Thoracic aorta (tissue), 2 donors: ENCODE data around the gene FAM209B. TPM values are rescaled to one million over a fixed set of nuclear protein-coding genes. Genes with fewer than 3 reads are reported as not detected.
"Not testable (repeated sequence)": the region's sequence is repeated elsewhere in the genome, so short reads cannot be mapped to it uniquely, and the experiment has no call there.

Experiments used
- ATAC-seq: fragments of 150-250 bp; one replicate; pipeline ENCODE4 v1.8.0; 2017; ENCODE audit warnings: low read depth; ENCODE audit not compliant: insufficient number of reproducible peaks, low FRiP score
- DNase-seq: peaks from one replicate; pipeline ENCODE4 v3.0.0-alpha.2; 2020; ENCODE audit warnings: low spot score
- H3K27ac ChIP-seq, 2 donors: fragments of 200-600 bp; sonication (generic); 1 replicate in 1 of 2; 2 replicates in 1 of 2; pipeline ENCODE4 v1.5.1; 2016; ENCODE audit warnings: mild to moderate bottlenecking in 2 of 2, moderate library complexity in 2 of 2
- H3K27me3 ChIP-seq: fragments of 200-600 bp; sonication (generic); replicated peaks from 2 replicates; pipeline ENCODE4 v1.6.0; 2016; ENCODE audit warnings: mild to moderate bottlenecking; ENCODE audit not compliant: insufficient read depth
- H3K36me3 ChIP-seq: fragments of 200-600 bp; sonication (generic); one replicate; pipeline ENCODE4 v1.5.1; 2016
- H3K4me1 ChIP-seq, 2 donors: fragments of 200-600 bp; sonication (generic); 1 replicate in 1 of 2; 2 replicates in 1 of 2; pipeline versions ENCODE4 v1.5.1 to v1.6.0; 2016; ENCODE audit warnings: low read depth in 2 of 2, mild to moderate bottlenecking in 1 of 2; ENCODE audit not compliant: control insufficient read depth in 1 of 2
- H3K4me3 ChIP-seq: fragments of 200-600 bp; sonication (generic); 2 replicates; pipeline ENCODE4 v1.5.1; 2016; ENCODE audit warnings: mild to moderate bottlenecking
- H3K9me3 ChIP-seq: fragments of 200-600 bp; sonication (generic); 2 replicates; pipeline ENCODE4 v1.5.1; 2016
- total RNA-seq, 2 donors: library from RNA; depleted of rRNA; stranded (reverse); fragments of >200 nt; gene quantifications; one replicate each; pipeline versions ENCODE4 v1.1.0 to v1.2.3, GENCODE V29; 2016
- TF ChIP-seq, protein P1 (sequence below): fragments of 200-600 bp; sonication (generic); IDR thresholded peaks from one replicate; pipeline ENCODE4 v1.5.1; 2019; ENCODE audit warnings: antibody characterized with exemption

The FAM209B gene
- total RNA-seq, 2 donors from 2014 or later: not detected

DNA sequence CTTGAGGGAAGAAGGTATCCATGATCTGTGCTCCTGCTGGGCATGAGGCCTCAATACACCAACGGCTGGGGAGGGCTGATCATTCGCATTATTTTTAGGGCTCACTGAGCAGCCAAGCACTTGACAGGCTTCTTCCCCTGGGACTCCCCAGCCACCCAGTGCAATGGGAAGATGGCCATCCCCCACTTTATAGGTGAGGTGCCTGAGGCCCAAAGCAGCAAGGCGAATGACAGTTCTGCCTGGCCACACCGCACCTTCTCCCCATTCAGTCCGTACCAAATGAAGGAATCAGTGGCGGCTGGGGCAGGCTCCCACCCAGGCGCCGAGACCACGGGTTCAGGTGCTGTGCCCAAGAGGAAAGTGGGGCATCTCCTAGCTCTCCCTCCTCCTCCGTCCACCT, 12.9 kb upstream of the FAM209B start:
- TF ChIP-seq, protein P1, sequence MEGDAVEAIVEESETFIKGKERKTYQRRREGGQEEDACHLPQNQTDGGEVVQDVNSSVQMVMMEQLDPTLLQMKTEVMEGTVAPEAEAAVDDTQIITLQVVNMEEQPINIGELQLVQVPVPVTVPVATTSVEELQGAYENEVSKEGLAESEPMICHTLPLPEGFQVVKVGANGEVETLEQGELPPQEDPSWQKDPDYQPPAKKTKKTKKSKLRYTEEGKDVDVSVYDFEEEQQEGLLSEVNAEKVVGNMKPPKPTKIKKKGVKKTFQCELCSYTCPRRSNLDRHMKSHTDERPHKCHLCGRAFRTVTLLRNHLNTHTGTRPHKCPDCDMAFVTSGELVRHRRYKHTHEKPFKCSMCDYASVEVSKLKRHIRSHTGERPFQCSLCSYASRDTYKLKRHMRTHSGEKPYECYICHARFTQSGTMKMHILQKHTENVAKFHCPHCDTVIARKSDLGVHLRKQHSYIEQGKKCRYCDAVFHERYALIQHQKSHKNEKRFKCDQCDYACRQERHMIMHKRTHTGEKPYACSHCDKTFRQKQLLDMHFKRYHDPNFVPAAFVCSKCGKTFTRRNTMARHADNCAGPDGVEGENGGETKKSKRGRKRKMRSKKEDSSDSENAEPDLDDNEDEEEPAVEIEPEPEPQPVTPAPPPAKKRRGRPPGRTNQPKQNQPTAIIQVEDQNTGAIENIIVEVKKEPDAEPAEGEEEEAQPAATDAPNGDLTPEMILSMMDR: no peak
- Histone ChIP-seq H3K36me3 (peaks cover 39% of the 10 kb centered on the region), H3K4me3 (no peak overlapping the region), H3K4me1 (no peaks in the 10 kb centered on the region), H3K27me3 (no peaks in the 10 kb centered on the region), H3K27ac (no peak overlapping the region), H3K9me3 (peaks cover 20% of the 10 kb centered on the region)
- ATAC-seq (no peak), DNase-seq (no peak)

DNA sequence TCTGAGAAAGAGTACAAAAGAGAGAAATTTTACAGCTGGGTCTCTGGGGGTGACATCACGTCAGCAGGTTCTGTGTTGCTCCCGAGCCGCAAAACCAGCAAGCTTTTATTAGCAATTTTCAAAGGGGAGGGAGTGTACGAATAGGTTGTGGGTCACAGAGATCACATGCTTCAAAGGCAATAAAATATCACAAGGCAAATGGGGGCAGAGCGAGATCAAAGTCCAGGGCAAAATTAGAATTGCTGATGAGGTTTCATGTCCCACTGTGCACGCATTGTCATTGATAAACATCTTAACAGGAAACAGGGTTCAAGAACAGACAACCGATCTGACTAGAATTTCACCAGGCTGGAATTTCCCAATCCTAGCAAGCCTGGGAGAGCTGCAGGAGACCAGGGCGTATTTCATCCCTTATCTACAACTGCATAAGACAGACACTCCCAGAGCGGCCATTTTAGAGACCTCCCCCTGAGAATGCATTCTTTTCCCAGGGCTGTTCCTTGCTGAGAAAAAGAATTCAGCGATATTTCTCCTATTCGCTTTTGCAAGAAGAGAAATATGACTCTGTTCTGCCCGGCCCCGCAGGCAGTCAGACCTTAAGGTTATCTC, 12.2 kb upstream of the FAM209B start:
- DNase-seq, H3K4me1 ChIP-seq: not testable (repeated sequence)
- peaks cover 39% of the 10 kb centered on the region for H3K36me3 ChIP-seq

DNA sequence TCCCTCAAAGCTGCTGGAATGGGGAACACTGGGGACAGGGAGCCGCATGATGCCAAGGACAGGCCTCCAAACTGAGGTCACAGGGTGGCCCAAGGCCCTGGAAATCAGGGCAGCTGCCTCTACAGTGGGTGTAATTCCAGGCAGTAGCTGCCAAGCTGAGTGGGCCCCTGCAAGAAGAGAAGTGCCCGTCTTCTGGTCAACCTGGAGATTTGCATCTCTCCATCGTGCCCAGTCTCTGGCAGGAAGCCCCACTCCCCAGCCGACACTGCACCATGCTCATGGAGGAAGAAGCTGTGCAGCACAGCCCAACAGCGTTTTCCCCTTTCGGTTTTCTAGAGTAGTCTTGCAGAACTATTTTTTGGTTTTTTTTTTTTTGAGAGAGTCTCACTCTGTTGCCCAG, 10.7 kb upstream of the FAM209B start:
- H3K36me3 ChIP-seq: peaks cover 34% of the 10 kb centered on the region
- no peak for ATAC-seq

More for the DNA sequence above, 12.2 kb upstream of the FAM209B start:
- H3K27ac ChIP-seq, H3K4me3 ChIP-seq, H3K27me3 ChIP-seq, ATAC-seq: not testable (repeated sequence)
- peaks cover 20% of the 10 kb centered on the region for H3K9me3 ChIP-seq

DNA sequence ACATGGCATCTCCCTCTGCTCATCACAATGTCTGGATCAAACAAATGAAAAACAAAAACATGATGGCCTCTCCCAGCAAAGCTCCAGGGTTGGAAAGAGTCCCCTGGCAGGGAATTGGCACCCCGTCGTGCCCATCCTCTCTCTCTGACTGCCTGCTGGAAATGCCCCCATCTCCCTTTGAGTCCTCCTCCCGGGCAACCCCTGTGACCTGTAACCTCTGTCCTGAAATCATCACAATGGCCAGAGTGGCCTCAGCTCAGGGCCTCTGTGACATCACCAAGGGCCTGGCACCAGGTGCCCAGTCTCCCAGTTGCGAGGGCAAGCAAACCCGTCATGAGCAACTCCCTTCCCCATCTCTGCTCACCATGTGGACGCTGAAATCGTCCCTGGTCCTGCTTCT, 8.6 kb upstream of the FAM209B start, which contains the start of gene FAM209A:
FAM209A (plus strand) TSS at position 301 of the 400 bp plus-strand sequence; CDS start at position 366, 65 bp downstream.
- not testable (repeated sequence) for DNase-seq, H3K27me3 ChIP-seq, ATAC-seq, H3K4me3 ChIP-seq, H3K4me1 ChIP-seq, H3K27ac ChIP-seq
- Histone ChIP-seq H3K9me3 (peaks cover 20% of the 10 kb centered on the region), H3K36me3 (peaks cover 14% of the 10 kb centered on the region)

More for the DNA sequence above, 10.7 kb upstream of the FAM209B start:
- no peaks in the 10 kb centered on the region for H3K4me1 ChIP-seq
- no peaks in the 10 kb centered on the region for H3K27me3 ChIP-seq
- peaks cover 20% of the 10 kb centered on the region for H3K9me3 ChIP-seq
- TF ChIP-seq, protein P1: no peak
- H3K27ac ChIP-seq: no peak overlapping the region
- no peak for DNase-seq
- H3K4me3 ChIP-seq: no peak overlapping the region

DNA sequence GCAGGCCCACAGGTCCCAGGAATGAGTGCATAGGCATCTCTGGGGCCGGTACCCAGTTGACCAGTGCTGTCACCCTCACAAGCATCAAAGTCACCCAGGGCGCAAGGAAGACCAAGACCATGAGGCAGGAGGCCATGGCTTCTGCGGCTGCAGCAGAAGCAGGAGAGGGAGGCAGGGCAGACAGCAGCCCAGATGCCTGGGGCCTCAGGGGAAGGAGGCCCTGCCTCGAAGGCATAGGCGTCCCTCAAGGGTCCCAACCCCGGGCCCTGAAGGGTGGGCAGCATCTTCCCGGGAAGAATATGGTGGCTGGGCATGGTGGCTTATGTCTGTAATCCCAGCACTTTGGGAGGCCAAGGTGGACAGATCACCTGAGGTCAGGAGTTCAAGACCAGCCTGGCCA, 5.5 kb upstream of the FAM209B start:
- Histone ChIP-seq H3K4me1 (no peaks in the 10 kb centered on the region), H3K27ac (no peak overlapping the region), H3K9me3 (no peaks in the 10 kb centered on the region), H3K36me3 (no peaks in the 10 kb centered on the region), H3K4me3 (no peak overlapping the region), H3K27me3 (no peaks in the 10 kb centered on the region)
- TF ChIP-seq, protein P1: no peak
- DNase-seq: no peak
- no peak for ATAC-seq

DNA sequence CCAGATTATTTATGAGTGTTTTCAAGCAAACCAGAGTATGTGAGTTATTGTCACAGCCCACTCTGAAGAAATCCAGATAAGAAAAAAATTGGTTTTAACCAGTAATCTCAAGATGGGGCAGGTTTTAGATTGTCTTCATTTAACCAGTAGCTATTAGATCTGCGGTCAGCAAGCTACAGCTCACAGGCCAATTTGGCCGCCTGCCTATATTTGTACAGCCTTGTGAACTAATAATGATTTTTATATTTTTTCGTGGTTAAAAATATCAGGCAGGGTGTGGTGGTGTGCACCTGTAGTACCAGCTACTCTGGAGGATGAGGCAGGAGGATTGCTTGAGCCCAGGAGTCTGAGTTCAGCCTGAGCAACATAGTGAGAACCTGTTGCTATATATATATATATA, 5.0 kb downstream of the FAM209B start:
- ATAC-seq: no peak
- TF ChIP-seq, protein P1: no peak

More for the DNA sequence above, 5.0 kb downstream of the FAM209B start:
- no peaks in the 10 kb centered on the region for H3K27me3 ChIP-seq
- no peaks in the 10 kb centered on the region for H3K4me1 ChIP-seq
- no peak overlapping the region for H3K27ac ChIP-seq
- no peaks in the 10 kb centered on the region for H3K36me3 ChIP-seq
- no peak overlapping the region for H3K4me3 ChIP-seq
- H3K9me3 ChIP-seq: no peaks in the 10 kb centered on the region
- no peak for DNase-seq
